NCI-H1930 (cell line): ENCODE data around the gene FAM210A.
A peak's percentile ranks its signal among the peaks of the same experiment; 100 is the strongest.

Source experiments
- DNase-seq, 2 experiments: peaks; one replicate each; lab custom pipeline; 2025; lab: John Stamatoyannopoulos, UW

The FAM210A gene

DNA sequence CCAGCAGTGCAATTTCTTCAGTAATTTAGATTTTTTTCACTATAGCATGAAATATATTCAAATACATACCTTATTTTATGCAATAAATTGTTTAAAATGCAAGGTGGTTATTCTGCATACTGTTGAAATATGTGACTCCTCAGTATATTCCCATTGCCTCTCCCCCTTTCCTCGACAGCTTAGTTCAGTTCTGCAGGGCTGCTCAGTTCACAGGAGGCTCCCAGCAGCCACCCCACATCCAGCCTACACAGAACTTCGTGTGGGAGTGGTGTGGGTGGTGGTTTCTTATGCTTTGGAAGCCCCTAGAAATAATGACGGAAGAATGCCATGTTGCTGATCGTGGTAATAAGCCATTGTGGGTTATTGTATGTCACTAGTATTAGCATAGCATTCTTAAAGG lies 79.7 kb downstream of the FAM210A start:
- no peak for DNase-seq

DNA sequence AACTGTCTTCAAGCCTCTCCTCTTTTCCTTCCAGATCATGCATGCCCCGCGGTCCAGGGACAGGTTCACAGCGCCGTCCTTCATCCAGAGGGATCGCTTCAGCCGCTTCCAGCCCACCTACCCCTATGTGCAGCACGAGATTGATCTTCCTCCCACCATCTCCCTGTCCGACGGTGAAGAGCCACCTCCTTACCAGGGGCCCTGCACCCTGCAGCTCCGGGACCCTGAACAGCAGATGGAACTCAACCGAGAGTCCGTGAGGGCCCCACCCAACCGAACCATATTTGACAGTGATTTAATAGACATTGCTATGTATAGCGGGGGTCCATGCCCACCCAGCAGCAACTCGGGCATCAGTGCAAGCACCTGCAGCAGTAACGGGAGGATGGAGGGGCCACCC lies 81.3 kb downstream of the FAM210A start:
- DNase-seq: no peak

DNA sequence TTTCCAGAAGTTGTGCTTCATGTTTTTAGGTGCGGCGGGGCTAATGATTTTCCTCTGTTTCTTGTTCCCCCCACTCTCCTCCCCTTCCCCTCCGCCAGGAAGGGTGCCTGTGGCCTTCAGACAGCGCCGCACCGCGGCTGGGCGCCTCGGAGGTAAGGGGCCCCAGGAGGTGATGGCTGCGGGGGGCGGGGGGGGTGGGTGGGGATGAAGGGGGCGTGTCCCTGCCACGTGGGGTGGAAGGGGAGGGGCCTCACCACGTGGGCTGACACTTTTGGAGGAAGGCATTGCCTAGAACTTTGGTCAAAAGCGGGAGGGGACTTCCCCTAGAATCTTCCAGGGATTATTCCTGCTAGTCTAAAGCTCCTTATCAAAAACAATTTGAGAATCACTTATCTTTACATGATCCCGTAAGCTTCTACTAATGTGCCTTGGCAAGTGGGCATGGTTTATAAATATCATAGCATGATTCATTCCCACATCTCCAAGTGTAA lies 83.1 kb downstream of the FAM210A start:
- no peak for DNase-seq

DNA sequence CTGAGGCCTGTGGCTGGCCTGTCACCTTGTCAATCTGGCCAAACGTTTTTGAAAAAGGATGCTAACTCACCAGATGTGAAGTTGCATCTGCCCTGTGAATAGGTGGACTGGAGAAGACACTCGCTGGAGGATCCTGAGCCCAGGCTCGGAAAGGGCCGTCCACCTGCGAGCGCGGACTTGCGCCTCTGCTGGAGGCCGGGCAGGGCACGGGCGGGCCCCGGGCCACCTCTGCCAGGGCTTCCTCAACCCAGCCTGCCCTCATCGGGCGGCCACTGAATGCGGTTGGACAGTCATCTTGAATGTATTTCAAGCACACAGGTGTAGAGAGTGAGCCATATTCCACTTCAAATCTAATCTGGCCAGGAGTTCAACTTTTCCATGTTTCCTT lies 83.9 kb downstream of the FAM210A start:
- DNase-seq: no peak

DNA sequence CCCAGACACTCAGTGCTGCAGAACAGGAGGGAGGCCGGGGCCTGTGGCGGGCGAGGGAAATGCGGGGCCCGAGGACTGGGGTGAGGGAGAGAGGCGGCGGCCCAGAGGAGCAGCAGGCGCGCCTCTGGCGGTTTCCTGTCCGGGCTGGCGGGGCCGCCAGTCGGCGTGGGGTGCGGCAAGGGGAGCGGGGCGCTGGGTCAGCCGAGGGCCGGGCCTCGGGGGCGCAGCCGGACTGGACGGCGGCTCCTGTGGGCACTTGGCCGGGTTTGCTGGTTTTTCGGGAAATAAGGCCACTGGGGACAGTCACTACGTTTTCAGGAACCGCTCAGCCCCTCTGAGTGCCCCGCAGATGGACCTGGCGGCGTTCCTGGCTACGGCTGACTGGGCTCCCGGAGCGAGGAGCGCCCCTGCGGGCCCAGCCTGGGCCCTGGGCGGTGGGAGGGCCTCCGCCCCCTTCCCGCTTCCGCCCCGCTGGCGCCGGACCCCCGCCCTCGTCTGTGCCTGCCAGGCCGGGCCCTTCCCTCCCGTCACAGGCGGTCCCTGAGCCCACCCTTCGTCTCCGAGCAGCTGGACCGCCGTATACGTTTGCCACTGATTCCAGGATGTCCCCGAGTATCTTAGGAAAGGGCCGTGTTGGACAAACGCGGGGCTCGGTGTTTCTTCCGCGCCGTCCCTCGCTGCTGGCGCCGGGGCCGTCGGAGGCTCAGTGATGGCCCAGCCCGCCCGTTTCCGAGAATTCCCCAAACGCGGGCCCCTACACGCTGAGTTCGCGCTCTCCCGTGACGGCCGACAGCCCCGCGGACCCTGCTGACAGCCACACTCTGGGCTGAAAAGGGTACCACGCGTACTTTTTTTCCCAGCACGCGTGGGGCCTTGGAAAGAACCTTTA lies 84.6 kb downstream of the FAM210A start:
- no peak for DNase-seq

DNA sequence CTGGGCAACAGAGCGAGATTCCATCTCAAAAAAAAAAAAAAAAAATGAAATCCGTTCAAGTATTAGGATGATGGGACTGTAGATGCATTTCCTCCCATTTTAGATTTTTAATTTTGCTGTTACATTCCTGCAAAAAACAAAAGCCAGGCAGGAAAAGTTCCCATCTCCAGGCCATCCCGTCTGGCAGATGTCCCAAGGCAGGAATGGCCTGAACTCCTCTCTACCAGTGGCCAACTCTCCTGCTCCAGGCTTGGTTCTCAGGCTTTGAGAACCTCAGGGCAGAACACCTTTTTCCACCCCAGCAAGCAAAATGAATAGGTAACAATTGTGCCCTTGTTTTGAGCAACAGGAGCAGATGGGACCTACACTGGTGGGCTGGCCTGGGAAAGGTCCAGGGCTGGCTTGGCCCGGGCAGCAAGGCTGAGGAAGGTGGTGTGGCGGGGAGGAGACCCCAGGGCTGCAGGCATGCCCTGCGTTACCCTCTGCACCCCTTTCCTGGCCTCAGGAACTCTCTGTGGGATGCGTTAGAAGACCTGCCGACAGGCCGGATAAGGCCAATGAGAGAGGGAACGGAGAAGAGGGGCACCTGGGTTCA lies 86.0 kb downstream of the FAM210A start:
- DNase-seq: no peak

DNA sequence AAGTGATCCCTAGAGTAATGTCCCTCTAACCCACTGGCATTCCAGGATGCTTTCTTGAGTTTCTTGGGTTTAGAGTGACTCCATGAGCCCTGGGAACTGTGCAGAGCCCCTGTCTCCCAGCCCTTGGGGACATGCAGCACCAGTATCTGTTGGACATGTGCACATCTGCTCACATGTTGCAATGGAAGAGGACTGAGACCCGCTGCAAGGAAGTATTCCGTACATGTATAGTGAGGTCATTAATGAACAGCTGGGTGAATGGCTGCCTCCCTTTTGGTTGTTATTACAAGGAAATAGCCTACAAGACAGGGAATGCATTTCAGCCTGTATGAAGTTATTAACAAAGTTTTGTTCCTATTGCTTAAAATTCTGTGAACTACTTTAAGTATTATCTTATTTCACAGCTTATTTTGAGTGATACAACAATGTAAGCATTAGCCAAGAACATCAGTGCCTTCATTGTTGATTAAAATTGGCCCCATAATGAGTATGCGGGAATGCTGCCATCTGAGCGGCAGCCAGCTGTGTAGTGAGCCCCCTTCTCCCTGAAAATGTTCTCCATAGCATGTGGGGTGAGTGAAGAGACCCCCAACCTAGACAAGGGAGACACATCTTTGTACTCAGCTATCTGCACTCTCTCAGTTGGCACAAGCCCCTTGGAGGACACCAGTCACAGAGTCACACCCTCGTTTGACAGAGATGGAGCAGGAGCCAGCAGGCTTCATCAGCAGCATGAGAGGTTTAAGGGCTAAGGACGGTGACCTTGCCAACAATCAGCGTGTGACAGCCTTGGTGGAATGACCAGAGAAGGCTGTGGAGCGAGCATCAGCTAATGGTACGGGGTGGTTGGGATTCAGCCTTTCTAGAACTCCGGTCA lies 87.4 kb downstream of the FAM210A start:
- DNase-seq: no peak

DNA sequence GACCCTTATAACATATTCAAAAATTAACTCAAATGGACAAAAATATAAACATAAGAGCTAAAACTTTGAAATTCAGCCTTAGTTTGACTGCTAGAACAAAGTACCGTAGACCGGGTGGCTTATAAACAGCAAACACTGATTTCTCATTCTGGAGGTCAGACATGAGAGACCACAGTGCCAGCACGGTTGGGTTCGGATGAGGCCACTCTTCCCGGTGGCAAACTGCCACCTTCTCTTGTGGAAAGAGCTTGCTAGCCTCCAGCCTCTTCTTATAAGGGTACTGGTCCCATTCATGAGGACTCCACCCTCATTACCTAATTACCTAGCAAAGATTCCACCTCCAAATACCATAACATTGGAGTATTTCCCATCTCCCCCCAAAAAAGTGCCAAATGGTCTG lies 91.3 kb downstream of the FAM210A start:
- no peak for DNase-seq

DNA sequence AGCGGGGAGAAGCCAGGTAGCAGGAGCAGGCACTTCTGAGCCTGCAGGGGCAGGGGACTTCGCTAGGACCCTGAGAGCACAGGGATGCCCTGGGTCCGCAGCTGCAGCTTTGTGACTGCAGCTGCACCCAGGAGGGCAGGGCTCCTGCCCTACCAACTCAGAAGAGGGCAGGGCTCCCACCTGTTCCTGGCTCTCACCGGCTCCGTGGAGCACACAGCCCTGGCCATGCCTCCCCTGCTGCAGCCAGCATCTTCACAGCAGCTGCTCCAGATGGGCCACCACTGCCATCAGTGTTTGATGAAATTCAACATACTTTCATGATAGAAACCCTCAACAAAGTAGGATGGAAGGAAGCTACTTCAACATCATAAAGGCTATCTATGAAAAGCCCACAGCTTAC lies 92.7 kb downstream of the FAM210A start:
- no peak for DNase-seq

DNA sequence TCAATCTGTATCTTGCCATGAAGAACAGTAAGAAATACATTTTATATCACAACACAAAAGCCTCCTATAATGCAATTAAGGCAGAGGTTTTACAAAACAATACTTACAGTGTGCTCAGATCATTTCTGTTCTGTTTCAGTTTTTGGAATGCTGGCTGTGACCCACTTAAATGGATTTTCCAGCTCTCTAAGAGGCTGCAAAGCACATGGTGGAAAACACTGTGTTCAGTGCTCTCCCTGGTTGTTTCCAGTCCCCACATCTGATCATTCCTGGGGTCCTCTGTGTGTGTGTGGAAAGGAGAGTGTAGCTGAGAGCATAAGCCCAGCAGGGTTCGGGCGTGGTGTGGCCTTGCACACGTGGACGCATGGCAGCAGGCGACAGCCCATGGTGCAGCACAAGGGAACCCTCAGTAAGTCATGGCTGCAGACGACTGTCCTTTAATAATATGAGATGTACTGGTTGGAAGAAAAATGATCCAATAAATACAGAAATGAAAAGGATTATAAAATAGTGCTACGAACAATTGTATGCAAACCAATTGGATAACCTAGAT lies 95.6 kb downstream of the FAM210A start:
- no peak for DNase-seq

DNA sequence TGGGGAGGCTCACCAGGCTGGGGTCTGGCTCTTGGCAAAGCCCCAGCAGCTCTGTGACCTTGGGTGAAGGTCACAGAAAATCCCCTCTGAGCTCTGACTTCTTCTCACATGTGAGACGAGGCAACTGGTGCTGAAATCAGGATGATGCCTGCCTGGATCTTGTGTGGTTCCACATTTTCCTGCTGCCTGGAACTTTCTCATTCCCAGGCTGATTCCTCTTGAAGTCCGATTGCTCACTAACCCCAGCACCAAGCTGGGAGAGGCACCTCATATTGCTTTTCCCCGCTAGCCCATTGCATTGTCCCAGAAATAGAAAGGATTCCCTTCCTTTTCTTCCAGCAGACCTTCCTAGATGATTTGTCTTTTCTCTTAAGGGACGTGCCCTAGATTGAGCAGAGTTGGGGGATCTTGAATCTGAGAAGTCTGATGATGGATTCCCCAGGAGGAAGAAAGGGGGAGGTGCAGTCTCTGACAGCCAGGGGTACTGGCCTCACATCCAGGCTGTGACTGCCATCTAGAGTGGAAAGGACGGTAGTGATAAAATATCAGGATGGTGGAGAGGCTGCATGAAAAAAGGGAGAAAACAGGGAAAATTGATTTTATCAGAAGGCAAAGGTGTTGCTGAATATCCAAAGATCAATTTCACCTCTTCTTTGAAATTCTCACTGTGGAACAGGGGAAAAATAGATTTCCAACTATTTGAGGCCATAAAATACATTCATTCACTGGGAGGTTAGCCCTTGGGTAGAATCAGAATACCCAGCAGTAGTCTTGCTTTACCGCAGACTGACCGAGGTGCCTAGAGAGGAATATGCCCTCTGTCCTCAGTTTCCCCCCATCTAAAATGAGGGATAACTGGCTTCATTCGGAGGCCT lies 96.3 kb downstream of the FAM210A start:
- peak in 1 of 2 experiments; percentile 11 for DNase-seq

DNA sequence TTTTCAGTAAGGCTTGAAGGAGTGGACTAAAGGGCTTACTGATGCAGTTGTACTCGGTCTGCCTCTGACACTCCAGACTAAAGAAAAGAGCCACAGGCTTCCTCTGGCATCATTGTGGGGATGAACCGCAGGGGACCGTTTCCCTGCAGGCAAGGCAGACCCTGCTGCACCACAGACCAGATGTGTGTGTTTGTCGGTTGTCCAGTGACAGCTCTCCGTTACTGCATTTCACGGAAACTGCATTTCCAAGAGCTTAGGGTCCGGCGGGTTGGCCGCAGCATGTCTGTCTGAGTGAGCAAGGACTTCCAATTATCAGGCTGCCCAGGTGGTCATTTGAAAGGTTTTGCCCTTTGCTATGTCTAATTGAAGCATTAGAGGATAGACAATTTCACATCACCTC lies 98.1 kb downstream of the FAM210A start:
- DNase-seq: no peak

DNA sequence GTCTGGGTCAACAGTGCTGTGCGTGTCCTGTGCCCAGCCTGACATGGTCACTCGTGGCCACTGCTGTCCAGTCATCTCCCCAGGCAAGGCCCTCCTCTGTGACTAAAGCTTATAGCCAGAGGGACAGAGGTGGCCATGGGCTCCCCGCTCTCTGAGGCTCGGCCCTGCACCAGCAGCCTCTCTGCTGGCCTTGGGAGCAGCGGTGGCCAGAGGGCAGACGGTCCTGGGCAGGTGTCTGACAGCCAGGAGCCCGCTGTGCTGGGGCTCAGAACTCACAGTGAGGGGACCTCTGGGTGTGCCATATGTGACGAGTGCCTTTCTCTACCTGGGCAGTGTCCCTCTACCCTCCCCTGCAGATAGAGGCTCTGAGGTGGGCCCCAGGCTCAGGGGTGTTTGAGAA lies 98.7 kb downstream of the FAM210A start:
- no peak for DNase-seq

DNA sequence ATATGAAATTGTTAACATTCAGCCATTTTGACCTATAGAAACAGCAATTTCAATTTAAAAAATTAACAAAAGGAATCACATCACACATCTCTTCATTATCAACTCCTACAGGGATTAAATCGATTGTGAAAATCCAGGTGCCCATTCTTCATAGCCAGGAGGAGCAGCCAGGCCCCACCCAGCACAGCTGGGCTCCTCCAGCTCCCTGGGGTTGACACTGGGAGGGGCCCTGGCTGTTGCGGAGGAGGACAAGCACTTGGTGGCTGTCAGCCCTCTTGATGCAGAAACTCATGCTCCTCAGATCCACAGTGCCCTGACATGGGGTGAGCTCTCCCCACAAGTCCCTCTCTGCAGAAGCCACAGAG lies 99.8 kb downstream of the FAM210A start:
- no peak for DNase-seq

DNA sequence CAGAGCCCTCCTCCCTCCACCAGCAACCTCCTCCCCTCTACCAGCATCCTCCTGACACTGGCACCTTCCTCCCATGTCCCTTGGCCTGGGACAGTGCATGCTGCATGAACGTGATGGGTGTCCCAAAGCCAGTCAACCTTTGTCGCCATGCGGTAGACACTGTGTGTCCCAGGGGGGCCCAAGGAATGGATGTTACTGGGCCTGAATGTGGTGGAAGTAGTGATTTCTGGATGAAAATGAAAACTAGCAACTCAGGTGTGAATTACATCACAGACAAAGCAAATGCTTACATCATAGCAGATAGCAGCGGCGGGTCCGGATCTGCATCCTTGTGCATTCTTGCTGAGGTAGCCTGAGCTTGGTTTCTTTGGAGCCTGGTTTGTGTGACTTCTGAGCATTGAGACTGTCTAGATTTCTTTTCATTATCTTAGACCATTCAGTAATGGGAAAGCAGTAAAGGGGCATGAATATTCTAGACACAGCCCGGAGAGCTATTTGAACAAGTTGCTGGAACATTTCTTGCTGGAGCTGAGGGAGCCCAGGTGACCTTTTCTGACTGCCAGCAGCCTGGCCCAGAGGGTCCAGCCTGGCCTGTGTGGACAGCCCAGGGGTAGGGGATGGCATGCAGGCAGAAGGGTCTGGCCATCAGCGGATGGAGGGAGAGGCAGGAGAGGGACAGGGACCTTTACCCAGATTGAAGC lies 100.4 kb downstream of the FAM210A start:
- no peak for DNase-seq

DNA sequence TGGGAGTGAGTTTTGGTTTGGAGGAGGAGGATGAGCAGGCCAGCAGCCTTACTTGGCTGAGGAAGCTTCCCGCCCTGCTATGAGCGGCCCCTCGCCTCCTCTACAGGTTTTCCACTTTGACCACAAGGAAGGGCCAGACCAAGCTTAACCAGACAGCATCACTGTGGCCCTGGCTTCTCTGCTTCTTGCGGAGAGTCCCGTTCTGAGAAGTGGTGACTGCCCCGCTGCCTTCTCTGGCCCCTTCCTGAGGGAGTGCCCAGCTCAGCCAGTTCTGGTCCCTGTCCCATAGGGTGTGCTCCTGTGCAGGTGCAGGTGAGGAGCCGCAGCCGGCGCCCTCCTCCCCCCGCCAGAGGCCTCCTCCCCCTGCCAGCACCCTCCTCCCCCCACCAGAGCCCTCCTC lies 101.0 kb downstream of the FAM210A start:
- DNase-seq: no peak

DNA sequence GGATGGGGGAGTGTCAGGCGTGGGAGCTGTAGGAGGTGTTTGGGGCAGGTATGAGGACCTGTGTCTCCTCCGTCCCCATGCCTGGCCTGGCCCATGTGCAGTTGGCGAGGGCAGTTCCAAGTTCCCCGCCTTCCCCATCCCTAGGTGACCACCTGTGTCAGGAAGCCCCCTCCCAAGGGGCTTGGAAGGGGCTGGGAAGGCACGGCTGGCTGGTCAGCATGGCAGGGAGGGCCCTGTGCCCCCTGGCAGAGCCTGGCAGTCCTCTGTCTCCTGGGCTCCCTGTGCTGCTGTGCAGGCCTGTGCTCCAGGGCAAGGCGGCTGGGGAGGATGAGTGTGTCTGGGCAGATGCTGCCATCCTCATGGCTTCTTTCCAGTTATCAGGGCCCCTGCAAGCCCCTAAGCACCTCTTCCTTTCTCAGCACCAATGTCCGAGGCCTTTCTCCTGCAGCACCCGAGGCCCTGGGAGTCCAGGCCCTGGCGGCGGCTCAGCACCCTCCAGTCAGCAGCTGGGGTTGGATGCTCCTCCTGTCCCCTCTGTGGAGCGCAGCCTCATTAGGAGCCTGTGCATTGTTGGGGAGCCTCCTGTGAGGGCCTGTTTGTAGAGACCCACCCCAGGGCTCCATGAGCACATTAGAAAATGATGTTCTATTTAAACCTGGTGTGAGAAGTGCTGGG lies 101.7 kb downstream of the FAM210A start:
- DNase-seq: no peak

DNA sequence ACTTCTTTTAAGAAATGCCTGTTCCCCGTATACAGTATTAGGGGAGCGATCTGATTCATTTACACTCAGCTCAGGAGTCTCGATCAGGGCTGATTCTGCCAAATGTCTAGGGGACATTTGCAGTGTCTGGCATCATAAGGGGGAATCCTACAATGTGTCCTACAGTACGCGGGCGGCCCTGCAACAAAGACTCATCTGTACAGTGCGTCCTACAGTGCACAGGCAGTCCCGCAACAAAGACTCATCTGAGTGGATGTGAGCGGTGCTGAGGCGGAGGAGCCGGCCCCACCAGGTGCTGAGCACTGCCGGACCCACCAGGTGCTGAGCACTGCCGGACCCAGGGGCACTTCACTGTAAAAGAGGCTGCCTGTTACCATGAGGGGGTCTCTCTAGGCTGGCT lies 102.5 kb downstream of the FAM210A start:
- DNase-seq: no peak

DNA sequence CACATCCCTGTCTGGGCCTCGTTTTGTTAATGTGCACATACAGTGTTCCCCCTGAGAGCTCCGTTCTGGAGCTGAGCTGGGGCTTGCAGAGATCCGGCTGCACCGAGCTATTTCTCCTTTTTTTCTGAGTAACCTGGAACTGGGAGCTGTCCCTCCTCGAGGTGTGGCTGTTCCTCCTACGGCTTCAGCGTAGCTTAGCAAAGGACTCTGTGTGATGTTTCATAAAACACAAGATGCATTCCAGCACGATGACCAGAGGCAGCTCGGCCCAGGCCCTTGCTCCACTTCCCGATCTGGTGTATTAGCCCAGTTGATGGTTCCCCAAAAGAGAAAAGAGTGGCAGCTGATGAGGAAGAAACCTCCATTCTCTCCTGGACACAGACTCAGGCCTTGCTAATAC lies 103.0 kb downstream of the FAM210A start:
- DNase-seq: no peak

DNA sequence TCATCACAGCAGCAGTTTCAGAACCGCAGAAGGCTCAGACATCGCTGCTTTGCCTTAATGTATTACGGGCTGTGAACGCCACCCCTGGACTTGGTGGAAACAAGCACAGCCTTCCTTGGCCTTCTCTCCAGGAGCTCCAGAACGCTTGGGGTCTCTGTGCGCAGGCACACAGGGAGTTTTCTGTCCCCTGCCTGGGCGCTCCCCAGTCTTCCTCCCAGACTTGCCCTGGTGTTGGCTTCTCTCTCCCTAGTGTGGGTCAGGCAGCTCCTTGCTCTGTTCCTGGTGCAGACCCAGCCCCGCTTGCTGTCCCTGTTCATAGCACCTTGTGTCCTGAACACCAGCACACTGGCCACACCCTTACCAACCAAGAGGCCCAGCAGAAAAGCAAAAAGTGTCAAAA lies 103.6 kb downstream of the FAM210A start:
- no peak for DNase-seq
